Upper lobe of left lung (tissue), 6 donors: Measurements from ENCODE around the gene SLC6A3. TPM values are rescaled to one million over a fixed set of nuclear protein-coding genes. Genes with fewer than 3 reads are reported as not detected.
A peak's percentile ranks its signal among the peaks of the same experiment; 100 is the strongest.
"Not testable (repeated sequence)": the region's sequence is repeated elsewhere in the genome, so short reads cannot be mapped to it uniquely, and the experiment has no call there.

Source experiments
- ATAC-seq, 2 donors: fragments of 200-7000 bp; cut with Tn5 transposase; one replicate each; pipeline ENCODE4 v1.9.1; 2022; ENCODE audit warnings: mild to moderate bottlenecking in 2 of 2, moderate library complexity in 2 of 2; ENCODE audit not compliant: low FRiP score in 2 of 2
- DNase-seq, 2 donors: peaks; one replicate each; pipeline ENCODE4 v3.0.0-alpha.2; 2019 to 2020
- H3K27ac ChIP-seq, 4 donors: fragments of 200-600 bp; sonication (generic); one replicate each; pipeline ENCODE4 v1.5.1; 2016 to 2019
- H3K27me3 ChIP-seq, 4 donors: fragments of 200-600 bp; sonication (generic); one replicate each; pipeline ENCODE4 v1.5.1; 2017 to 2019
- H3K36me3 ChIP-seq, 4 donors: fragments of 200-600 bp; sonication (generic); one replicate each; pipeline ENCODE4 v1.5.1; 2016 to 2019
- H3K4me1 ChIP-seq, 4 donors: fragments of 200-600 bp; sonication (generic); one replicate each; pipeline ENCODE4 v1.5.1; 2018 to 2019
- H3K4me3 ChIP-seq, 4 donors: fragments of 200-600 bp; sonication (generic); one replicate each; pipeline ENCODE4 v1.5.1; 2017 to 2019; ENCODE audit warnings: mild to moderate bottlenecking in 2 of 4, moderate library complexity in 1 of 4
- H3K9me3 ChIP-seq, 4 donors: fragments of 200-600 bp; sonication (generic); one replicate each; pipeline ENCODE4 v1.5.1; 2018 to 2019
- CTCF ChIP-seq, 6 experiments: fragments of 450-650 bp in 4 of 6; fragments of 200-600 bp in 2 of 6; sonication (generic) in 2 of 6; IDR thresholded peaks; one replicate each; pipeline ENCODE4 v1.5.1; 2016 to 2019; ENCODE audit warnings: antibody characterized with exemption in 6 of 6
- EP300 ChIP-seq, 4 donors: sonication (generic); formaldehyde crosslinking; IDR thresholded peaks; one replicate each; pipeline ENCODE4 v1.5.1; 2017; ENCODE audit warnings: antibody characterized with exemption in 4 of 4, control low read depth in 2 of 4
- POLR2A ChIP-seq, 4 donors: fragments of 450-650 bp; IDR thresholded peaks; one replicate each; pipeline ENCODE4 v1.5.1; 2016 to 2017; ENCODE audit warnings: antibody characterized with exemption in 4 of 4, mild to moderate bottlenecking in 2 of 4
- POLR2AphosphoS5 ChIP-seq, 2 donors: sonication (generic); formaldehyde crosslinking; IDR thresholded peaks; one replicate each; pipeline ENCODE4 v1.5.1; 2017; ENCODE audit warnings: antibody characterized with exemption in 2 of 2
- WGBS, 2 donors: methylation state at CpG; one replicate each; pipeline ENCODE4 v1.1.5; 2017 to 2018; 5-methylcytosine and 5-hydroxymethylcytosine counted together
- total RNA-seq, 6 donors: library from RNA; depleted of rRNA in 4 of 6; stranded (reverse); fragments of >200 nt in 4 of 6; gene quantifications; one replicate each; pipeline versions ENCODE4 v1.1.0 to v1.2.1, GENCODE V29; 2016 to 2021
- donor health status: DM: no; HTN: no; CAD: no; lungs with moderate emphysema.
- donor health status: DM: no; HTN: yes; CAD: no; lungs with severe emphysema.

Gene SLC6A3
- total RNA-seq, 6 donors from 2014 or later = 0.15 to 1.2 (median 0.36) TPM; not detected in 2

GRCh38 chr5:1476181-1476966 lies 31.1 kb upstream of the SLC6A3 start:
- Histone ChIP-seq H3K4me1 (peaks cover 0 to 6% (median 5%) of the 10 kb centered on the region in 4 donors), H3K4me3 (no peak overlapping the region), H3K9me3 (no peaks in the 10 kb centered on the region), H3K27ac (peak overlapping the region in 3 of 4 donors; percentile 55 to 78 (median 69)), H3K36me3 (peaks cover 31 to 93% (median 70%) of the 10 kb centered on the region in 4 donors), H3K27me3 (no peaks in the 10 kb centered on the region)
- 84 to 85% methylated on average over 23 to 27 of the region's 28 CpGs for WGBS, 2 donors
- peak; percentile 21 to 74 for DNase-seq
- no peak for TF ChIP-seq POLR2A (IDR thresholded peaks at IDR 0.05)
- TF ChIP-seq CTCF (IDR thresholded peaks at IDR 0.05) = no peak
- TF ChIP-seq EP300 (IDR thresholded peaks at IDR 0.05) = no peak
- no peak for TF ChIP-seq POLR2AphosphoS5 (IDR thresholded peaks at IDR 0.05)
- no peak for ATAC-seq

GRCh38 chr5:1475544-1475900 lies 30.3 kb upstream of the SLC6A3 start:
- not testable (repeated sequence) for H3K9me3 ChIP-seq, H3K4me3 ChIP-seq, H3K4me1 ChIP-seq, H3K27me3 ChIP-seq, ATAC-seq
- H3K36me3 ChIP-seq = peaks cover 33 to 93% (median 79%) of the 10 kb centered on the region in 4 donors
- peak; percentile 18 to 68 for DNase-seq
- 89 to 90% methylated on average over 3 to 16 of the region's 17 CpGs for WGBS, 2 donors
- peak overlapping the region in 2 of 4 donors; percentile 35 to 46 for H3K27ac ChIP-seq

- peaks cover 0 to 6% (median 3%) of the 10 kb centered on the region in 4 donors for H3K4me1 ChIP-seq
- peak overlapping the region in 2 of 4 donors; percentile 35 to 46 for H3K27ac ChIP-seq
- no peaks in the 10 kb centered on the region for H3K27me3 ChIP-seq
- peak in 1 of 2 donors; percentile 38 for DNase-seq
- ATAC-seq = no peak
- WGBS, 2 donors = 84 to 92% methylated on average over 18 to 24 of the region's 24 CpGs
- no peak overlapping the region for H3K4me3 ChIP-seq
- TF ChIP-seq POLR2A (IDR thresholded peaks at IDR 0.05) (no peak), POLR2AphosphoS5 (IDR thresholded peaks at IDR 0.05) (peak in 1 of 2 donors; percentile 68)
- peaks cover 37 to 93% (median 83%) of the 10 kb centered on the region in 4 donors for H3K36me3 ChIP-seq
- H3K9me3 ChIP-seq = no peaks in the 10 kb centered on the region
These were observed 29.8 kb upstream of the SLC6A3 start for GRCh38 chr5:1474866-1475543.

- H3K4me1 ChIP-seq = peaks cover 0 to 6% (median 0%) of the 10 kb centered on the region in 4 donors
- H3K27ac ChIP-seq = peak overlapping the region in 1 of 4 donors; percentile 21
- no peaks in the 10 kb centered on the region for H3K27me3 ChIP-seq
- H3K4me3 ChIP-seq = no peak overlapping the region
- DNase-seq = peak in 1 of 2 donors; percentile 21
- no peak for TF ChIP-seq POLR2A (IDR thresholded peaks at IDR 0.05)
- TF ChIP-seq EP300 (IDR thresholded peaks at IDR 0.05) = no peak
- TF ChIP-seq CTCF (IDR thresholded peaks at IDR 0.05) = no peak
- TF ChIP-seq POLR2AphosphoS5 (IDR thresholded peaks at IDR 0.05) = no peak
- WGBS, 2 donors = 89 to 95% methylated on average over 14 to 21 of the region's 21 CpGs
- H3K36me3 ChIP-seq = peaks cover 37 to 92% (median 87%) of the 10 kb centered on the region in 4 donors
- ATAC-seq = no peak
- H3K9me3 ChIP-seq = no peaks in the 10 kb centered on the region
These were observed 29.1 kb upstream of the SLC6A3 start for GRCh38 chr5:1474183-1474839.

- Histone ChIP-seq H3K27ac (no peak overlapping the region), H3K9me3 (no peaks in the 10 kb centered on the region), H3K27me3 (no peaks in the 10 kb centered on the region), H3K36me3 (peaks cover 37 to 93% (median 87%) of the 10 kb centered on the region in 4 donors), H3K4me3 (no peak overlapping the region), H3K4me1 (peaks cover 0 to 6% (median 0%) of the 10 kb centered on the region in 4 donors)
- ATAC-seq (no peak), DNase-seq (no peak)
- WGBS, 2 donors = 95 to 96% methylated on average over 12 of the region's 12 CpGs
- no peak for TF ChIP-seq EP300 (IDR thresholded peaks at IDR 0.05)
- TF ChIP-seq CTCF (IDR thresholded peaks at IDR 0.05) = no peak
- TF ChIP-seq POLR2A (IDR thresholded peaks at IDR 0.05) = no peak
- TF ChIP-seq POLR2AphosphoS5 (IDR thresholded peaks at IDR 0.05) = no peak
These were observed 28.5 kb upstream of the SLC6A3 start for GRCh38 chr5:1473746-1474145.
